ENCODE measurements around the gene CDCA4. TPM values are rescaled to one million over a fixed set of nuclear protein-coding genes. Genes with fewer than 3 reads are reported as not detected.
A peak's percentile ranks its signal among the peaks of the same experiment; 100 is the strongest.

CDCA4 gene
- total and polyA plus RNA-seq, 2 experiments from 2014 or later, result 34.5 to 47.7 TPM

- TF ChIP-seq, protein P1, sequence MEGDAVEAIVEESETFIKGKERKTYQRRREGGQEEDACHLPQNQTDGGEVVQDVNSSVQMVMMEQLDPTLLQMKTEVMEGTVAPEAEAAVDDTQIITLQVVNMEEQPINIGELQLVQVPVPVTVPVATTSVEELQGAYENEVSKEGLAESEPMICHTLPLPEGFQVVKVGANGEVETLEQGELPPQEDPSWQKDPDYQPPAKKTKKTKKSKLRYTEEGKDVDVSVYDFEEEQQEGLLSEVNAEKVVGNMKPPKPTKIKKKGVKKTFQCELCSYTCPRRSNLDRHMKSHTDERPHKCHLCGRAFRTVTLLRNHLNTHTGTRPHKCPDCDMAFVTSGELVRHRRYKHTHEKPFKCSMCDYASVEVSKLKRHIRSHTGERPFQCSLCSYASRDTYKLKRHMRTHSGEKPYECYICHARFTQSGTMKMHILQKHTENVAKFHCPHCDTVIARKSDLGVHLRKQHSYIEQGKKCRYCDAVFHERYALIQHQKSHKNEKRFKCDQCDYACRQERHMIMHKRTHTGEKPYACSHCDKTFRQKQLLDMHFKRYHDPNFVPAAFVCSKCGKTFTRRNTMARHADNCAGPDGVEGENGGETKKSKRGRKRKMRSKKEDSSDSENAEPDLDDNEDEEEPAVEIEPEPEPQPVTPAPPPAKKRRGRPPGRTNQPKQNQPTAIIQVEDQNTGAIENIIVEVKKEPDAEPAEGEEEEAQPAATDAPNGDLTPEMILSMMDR (IDR thresholded peaks at IDR 0.05; ENCODE audit: low read depth, low read length), result peak; percentile 33
- Histone ChIP-seq H3K27ac (no peak overlapping the region), H3K4me1 (ENCODE audit: low read depth) (peaks cover 10% of the 10 kb centered on the region), H3K36me3 (no peaks in the 10 kb centered on the region), H3K4me3 (no peak overlapping the region), H3K9me3 (ENCODE audit: low read depth) (no peaks in the 10 kb centered on the region), H3K27me3 (no peaks in the 10 kb centered on the region)
- DNase-seq (ENCODE audit: low read depth in 1 of 2, low spot score in 1 of 2), result peak in 1 of 2 donors; percentile 62
Observed at GRCh38 chr14:104968541-104969401, 52.1 kb downstream of the CDCA4 start.

DNA sequence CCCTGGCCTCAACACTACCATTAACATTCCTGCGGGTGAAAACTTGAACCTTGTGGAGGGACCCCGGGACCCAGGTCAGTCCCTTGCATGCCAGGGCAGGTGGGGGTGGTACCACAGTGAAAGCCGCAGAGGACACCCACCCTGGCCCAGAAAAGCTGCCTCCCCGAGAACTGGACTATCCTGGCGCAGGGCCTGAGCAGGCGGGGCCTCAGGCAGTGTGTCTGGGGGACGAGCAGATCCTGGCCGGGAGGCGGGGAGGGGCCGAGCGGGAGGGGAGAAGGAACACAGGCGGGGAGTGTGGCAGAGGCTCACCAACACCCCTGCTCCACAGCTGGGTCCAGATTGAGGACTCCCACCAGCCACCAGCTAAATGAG, 52.7 kb downstream of the CDCA4 start:
- Histone ChIP-seq H3K27me3 (no peaks in the 10 kb centered on the region), H3K4me3 (no peak overlapping the region), H3K4me1 (ENCODE audit: low read depth) (peaks cover 10% of the 10 kb centered on the region), H3K27ac (no peak overlapping the region), H3K36me3 (no peaks in the 10 kb centered on the region), H3K9me3 (ENCODE audit: low read depth) (no peaks in the 10 kb centered on the region)
- TF ChIP-seq, protein P1 (IDR thresholded peaks at IDR 0.05; ENCODE audit: low read depth, low read length), result no peak
- DNase-seq (ENCODE audit: low read depth in 1 of 2, low spot score in 1 of 2), result peak; percentile 51 to 72

DNA sequence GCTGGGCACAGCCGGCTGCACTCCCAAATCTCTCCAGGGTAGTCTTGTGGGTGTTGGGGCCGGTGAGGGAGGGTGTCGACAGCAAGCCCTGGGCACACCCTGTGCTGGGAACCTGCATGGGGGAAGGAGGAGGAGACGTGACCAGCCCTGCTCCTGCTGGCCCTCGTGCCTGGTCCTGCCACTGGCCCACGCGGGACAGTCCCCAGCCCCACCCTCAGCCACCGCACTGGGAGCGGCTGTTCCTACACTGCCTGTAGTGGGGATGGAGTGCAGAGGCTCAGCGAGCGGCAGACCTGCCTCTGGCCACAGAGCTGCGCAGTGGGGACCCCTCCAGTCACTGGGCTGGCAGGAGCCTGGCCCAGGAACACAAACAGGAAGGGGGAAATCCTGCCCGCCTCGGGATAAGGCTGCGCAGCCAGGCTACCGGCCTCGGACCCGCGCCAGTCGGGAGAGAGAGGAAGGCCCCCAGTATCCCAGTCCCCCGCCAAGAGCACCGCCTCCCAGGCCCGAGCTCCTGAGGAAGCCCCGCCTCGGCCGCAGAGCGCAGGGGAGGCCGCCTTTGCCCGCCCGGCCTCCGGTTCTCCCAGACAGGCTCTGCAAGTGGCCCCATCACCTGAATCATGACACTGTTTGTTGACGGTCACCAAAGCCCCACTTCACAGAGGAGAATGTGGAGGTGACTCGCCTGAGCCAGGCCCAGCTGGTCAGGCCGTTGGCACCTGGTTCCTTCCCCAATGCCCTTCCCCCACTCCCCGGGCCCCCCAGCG, 53.3 kb downstream of the CDCA4 start:
- Histone ChIP-seq H3K36me3 (no peaks in the 10 kb centered on the region), H3K4me3 (no peak overlapping the region), H3K27me3 (no peaks in the 10 kb centered on the region), H3K9me3 (ENCODE audit: low read depth) (no peaks in the 10 kb centered on the region), H3K27ac (no peak overlapping the region), H3K4me1 (ENCODE audit: low read depth) (peaks cover 10% of the 10 kb centered on the region)
- TF ChIP-seq, protein P1 (IDR thresholded peaks at IDR 0.05; ENCODE audit: low read depth, low read length), result no peak
- DNase-seq (ENCODE audit: low read depth in 1 of 2, low spot score in 1 of 2), result peak; percentile 49 to 62

GRCh38 chr14:104966981-104967385, 53.9 kb downstream of the CDCA4 start:
- Histone ChIP-seq H3K4me3 (no peak overlapping the region), H3K36me3 (no peaks in the 10 kb centered on the region)
- TF ChIP-seq, protein P1 (IDR thresholded peaks at IDR 0.05; ENCODE audit: low read depth, low read length), result no peak

GRCh38 chr14:104966261-104966865, 54.5 kb downstream of the CDCA4 start:
- Histone ChIP-seq H3K27ac (no peak overlapping the region), H3K27me3 (no peaks in the 10 kb centered on the region), H3K9me3 (ENCODE audit: low read depth) (no peaks in the 10 kb centered on the region), H3K4me3 (no peak overlapping the region), H3K36me3 (no peaks in the 10 kb centered on the region), H3K4me1 (ENCODE audit: low read depth) (peaks cover 10% of the 10 kb centered on the region)
- TF ChIP-seq, protein P1 (IDR thresholded peaks at IDR 0.05; ENCODE audit: low read depth, low read length), result no peak
- no peak for DNase-seq (ENCODE audit: low read depth in 1 of 2, low spot score in 1 of 2)

More at GRCh38 chr14:104966981-104967385, 53.9 kb downstream of the CDCA4 start:
- H3K27ac ChIP-seq, result no peak overlapping the region
- H3K27me3 ChIP-seq, result no peaks in the 10 kb centered on the region
- peaks cover 10% of the 10 kb centered on the region for H3K4me1 ChIP-seq (ENCODE audit: low read depth)
- DNase-seq (ENCODE audit: low read depth in 1 of 2, low spot score in 1 of 2), result no peak
- H3K9me3 ChIP-seq (ENCODE audit: low read depth), result no peaks in the 10 kb centered on the region

Data from cardiac muscle cell (in vitro differentiated cells and primary cell).